ENCODE data around the gene MPC1. TPM values are rescaled to one million over a fixed set of nuclear protein-coding genes. Genes with fewer than 3 reads are reported as not detected.
"Not testable (repeated sequence)": the region's sequence is repeated elsewhere in the genome, so short reads cannot be mapped to it uniquely, and the experiment has no call there.

MPC1 gene
- total RNA-seq, 1 donor from 2014 or later: 23.8 TPM

DNA sequence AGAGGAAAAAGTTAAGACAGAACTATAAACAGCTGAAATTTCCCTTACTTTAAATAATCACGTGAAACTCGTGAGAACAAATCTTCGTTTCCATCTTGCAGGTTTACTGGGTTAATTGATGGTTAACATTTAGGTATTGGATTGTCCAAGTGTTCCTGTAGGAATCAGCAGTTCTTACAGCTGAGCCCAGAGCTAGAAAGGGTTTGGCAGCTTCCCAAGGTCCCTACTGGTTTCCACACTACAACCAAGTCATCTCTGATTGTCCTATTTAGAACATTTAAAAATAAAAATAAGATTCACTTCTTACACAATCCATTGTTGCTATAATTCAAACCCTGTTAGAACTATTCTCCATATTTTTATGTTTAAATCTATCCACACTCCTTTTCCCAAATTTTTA lies 15.8 kb downstream of the MPC1 start:
- Histone ChIP-seq H3K27ac (no peak overlapping the region), H3K27me3 (no peaks in the 10 kb centered on the region), H3K4me1 (peaks cover 0 to 9% of the 10 kb centered on the region in 2 donors), H3K4me3 (no peak overlapping the region), H3K9me3 (no peaks in the 10 kb centered on the region), H3K36me3 (peaks cover 4 to 5% of the 10 kb centered on the region in 2 donors)
- no peak for TF ChIP-seq CTCF (IDR thresholded peaks at IDR 0.05)
- intact Hi-C loops (cut with DNase I): no loop called here
- DNase-seq (ENCODE audit: low spot score in 2 of 2): no peak

DNA sequence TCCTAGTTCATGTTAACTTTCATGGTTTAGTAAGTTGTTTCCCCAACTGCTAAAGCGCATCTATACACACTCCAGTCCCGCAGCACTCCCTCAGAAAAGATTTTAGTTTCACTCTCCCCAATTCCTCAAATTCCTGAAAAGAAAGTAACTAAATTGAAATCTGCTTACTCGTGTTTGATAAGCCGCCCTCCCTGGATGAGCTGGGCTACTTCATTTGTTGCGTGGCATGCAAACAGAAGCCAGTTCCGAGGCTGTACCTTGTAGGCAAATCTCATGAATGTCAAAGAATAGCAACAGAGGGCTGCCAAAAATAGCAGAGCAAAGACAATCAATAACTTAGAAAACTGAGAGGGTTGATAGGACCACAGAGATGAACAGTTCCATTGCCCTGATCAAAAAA lies 16.9 kb downstream of the MPC1 start:
- Histone ChIP-seq H3K4me1 (peaks cover 0 to 9% of the 10 kb centered on the region in 2 donors), H3K9me3 (no peaks in the 10 kb centered on the region), H3K36me3 (peaks cover 4 to 5% of the 10 kb centered on the region in 2 donors), H3K27me3 (no peaks in the 10 kb centered on the region), H3K4me3 (no peak overlapping the region), H3K27ac (peak overlapping the region; percentile 58 to 81)
- TF ChIP-seq CTCF (IDR thresholded peaks at IDR 0.05): no peak
- intact Hi-C loops (cut with DNase I): no loop called here
- DNase-seq (ENCODE audit: low spot score in 2 of 2): no peak

GRCh38 chr6:166365221-166365620 lies 17.5 kb downstream of the MPC1 start:
- Histone ChIP-seq H3K9me3 (no peaks in the 10 kb centered on the region), H3K36me3 (peaks cover 4 to 5% of the 10 kb centered on the region in 2 donors), H3K4me3 (peak overlapping the region in 1 of 2 donors; percentile 40), H3K4me1 (peaks cover 0 to 9% of the 10 kb centered on the region in 2 donors), H3K27me3 (no peaks in the 10 kb centered on the region), H3K27ac (peak overlapping the region; percentile 81)
- DNase-seq (ENCODE audit: low spot score in 2 of 2): no peak
- TF ChIP-seq CTCF (IDR thresholded peaks at IDR 0.05): no peak
- intact Hi-C loops (cut with DNase I): no loop called here

DNA sequence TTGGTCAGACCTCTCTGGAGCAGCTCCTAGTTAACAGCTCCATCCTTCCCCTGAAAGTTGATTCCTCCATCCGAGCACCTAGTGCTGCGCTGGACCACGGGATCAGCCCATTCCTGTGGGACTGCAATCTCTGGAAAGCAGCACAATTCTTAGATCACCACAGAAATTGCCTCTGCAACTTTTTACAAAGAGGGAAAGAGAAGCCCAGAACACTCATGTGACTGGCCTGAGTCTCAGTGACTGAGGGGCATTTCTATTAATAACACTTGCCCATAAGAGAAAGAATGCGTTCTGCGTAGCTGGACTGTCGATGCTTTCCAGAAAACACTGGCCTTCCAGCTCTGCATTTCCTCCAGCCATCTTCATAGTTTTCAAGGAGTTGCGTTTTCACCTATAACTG lies 18.3 kb downstream of the MPC1 start:
- TF ChIP-seq CTCF (IDR thresholded peaks at IDR 0.05): no peak
- peak; percentile 20 to 81 for DNase-seq (ENCODE audit: low spot score in 2 of 2)
- peaks cover 0 to 9% of the 10 kb centered on the region in 2 donors for H3K4me1 ChIP-seq
- peak overlapping the region; percentile 81 for H3K27ac ChIP-seq
- intact Hi-C loops (cut with DNase I): loop anchor here (1.0 kb wide), 2 partner anchors 19 to 22 kb away; partner anchors contain the start of gene SFT2D1
- peaks cover under 1 to 4% of the 10 kb centered on the region in 2 donors for H3K36me3 ChIP-seq
- no peaks in the 10 kb centered on the region for H3K9me3 ChIP-seq
- H3K4me3 ChIP-seq: peak overlapping the region in 1 of 2 donors; percentile 40
- H3K27me3 ChIP-seq: no peaks in the 10 kb centered on the region

DNA sequence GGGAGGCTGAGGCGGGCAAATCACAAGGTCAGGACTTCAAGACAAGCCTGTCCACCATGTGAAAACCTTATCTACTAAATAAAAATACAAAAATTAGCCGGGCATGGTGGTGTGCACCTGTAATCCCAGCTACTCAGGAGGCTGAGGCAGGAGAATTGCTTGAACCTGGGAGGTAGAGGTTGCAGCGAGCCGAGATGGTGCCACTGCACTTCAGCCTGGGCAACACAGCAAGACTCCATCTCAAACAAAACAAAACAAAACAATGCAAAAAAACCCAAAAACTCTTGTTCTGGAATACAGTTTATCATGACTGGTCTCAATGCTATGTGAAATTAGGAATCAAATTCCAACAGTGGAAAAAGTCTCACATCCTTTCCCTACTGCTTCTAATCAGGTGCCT lies 20.3 kb downstream of the MPC1 start:
- H3K4me3 ChIP-seq; H3K27me3 ChIP-seq; H3K9me3 ChIP-seq; DNase-seq (ENCODE audit: low spot score in 2 of 2); H3K36me3 ChIP-seq; H3K4me1 ChIP-seq; H3K27ac ChIP-seq; intact Hi-C loops (cut with DNase I): not testable (repeated sequence)

DNA sequence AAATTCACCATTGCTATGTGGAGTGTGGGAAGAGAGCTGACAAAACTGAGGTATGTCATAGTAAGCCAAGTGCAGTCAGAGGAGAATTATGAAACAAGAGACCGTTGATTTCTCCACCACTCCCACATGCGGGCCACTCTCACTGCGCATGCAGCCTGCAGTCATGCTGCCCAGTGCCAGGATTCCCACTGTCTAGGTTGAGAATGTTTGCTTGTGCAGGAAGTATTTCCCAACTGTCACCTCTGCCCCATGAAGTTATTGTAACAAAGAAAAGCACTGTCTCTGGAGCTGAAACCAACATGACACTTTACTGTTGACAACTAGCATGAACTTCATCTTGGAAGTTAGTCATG lies 21.7 kb downstream of the MPC1 start:
- Histone ChIP-seq H3K27ac (no peak overlapping the region), H3K9me3 (no peaks in the 10 kb centered on the region), H3K27me3 (no peaks in the 10 kb centered on the region), H3K36me3 (no peaks in the 10 kb centered on the region), H3K4me1 (peaks cover 0 to 9% of the 10 kb centered on the region in 2 donors), H3K4me3 (no peak overlapping the region)
- intact Hi-C loops (cut with DNase I): no loop called here
- TF ChIP-seq CTCF (IDR thresholded peaks at IDR 0.05): no peak
- no peak for DNase-seq (ENCODE audit: low spot score in 2 of 2)

Data from ascending aorta (tissue), 2 donors.